Measurements from ENCODE around the gene C11orf71.

C11orf71 gene

GRCh38 chr11:114400216-114400914 is at the start of gene C11orf71, which contains the start of gene RBM7:
Gene C11orf71, minus strand, starts transcription at chr11:114400511. Its CDS starts 180 bp downstream, at chr11:114400331.
Gene RBM7, plus strand, starts transcription at chr11:114400666. Its CDS starts 6 bp downstream, at chr11:114400672.
- H3K36me3 Mint-ChIP-seq: peaks cover 18% of the 10 kb centered on the region
- H3K27ac Mint-ChIP-seq: peak within 1 kb of the TSS; percentile 99
- H3K9me3 Mint-ChIP-seq: no peaks in the 10 kb centered on the region
- peak within 1 kb of the TSS; percentile 97 for H3K4me3 Mint-ChIP-seq
- H3K27me3 Mint-ChIP-seq: no peaks in the 10 kb centered on the region
- peaks cover 69% of the 10 kb centered on the region for H3K4me1 Mint-ChIP-seq

- peaks cover 15% of the 10 kb centered on the region for H3K4me1 Mint-ChIP-seq
Observed at GRCh38 chr11:114449845-114450244, 49.5 kb upstream of the C11orf71 start.

GRCh38 chr11:114448749-114449482 is 48.6 kb upstream of the C11orf71 start:
- peaks cover 16% of the 10 kb centered on the region for H3K36me3 Mint-ChIP-seq

More at GRCh38 chr11:114449845-114450244, 49.5 kb upstream of the C11orf71 start:
- Mint-ChIP-seq H3K27ac (no peak overlapping the region), H3K27me3 (no peaks in the 10 kb centered on the region), H3K4me3 (no peak overlapping the region), H3K36me3 (peaks cover 18% of the 10 kb centered on the region), H3K9me3 (no peaks in the 10 kb centered on the region)

GRCh38 chr11:114447892-114448291 is 47.6 kb upstream of the C11orf71 start:
- H3K4me3 Mint-ChIP-seq: no peak overlapping the region
- no peak overlapping the region for H3K27ac Mint-ChIP-seq
- H3K4me1 Mint-ChIP-seq: peaks cover 15% of the 10 kb centered on the region
- peaks cover 15% of the 10 kb centered on the region for H3K36me3 Mint-ChIP-seq
- H3K27me3 Mint-ChIP-seq: no peaks in the 10 kb centered on the region
- H3K9me3 Mint-ChIP-seq: no peaks in the 10 kb centered on the region

More at GRCh38 chr11:114448749-114449482, 48.6 kb upstream of the C11orf71 start:
- Mint-ChIP-seq H3K27ac (no peak overlapping the region), H3K27me3 (no peaks in the 10 kb centered on the region), H3K4me1 (peaks cover 15% of the 10 kb centered on the region), H3K9me3 (no peaks in the 10 kb centered on the region), H3K4me3 (no peak overlapping the region)

GRCh38 chr11:114447444-114447843 is 47.1 kb upstream of the C11orf71 start:
- no peaks in the 10 kb centered on the region for H3K9me3 Mint-ChIP-seq
- peaks cover 15% of the 10 kb centered on the region for H3K36me3 Mint-ChIP-seq
- no peak overlapping the region for H3K4me3 Mint-ChIP-seq
- H3K27me3 Mint-ChIP-seq: no peaks in the 10 kb centered on the region
- no peak overlapping the region for H3K27ac Mint-ChIP-seq
- H3K4me1 Mint-ChIP-seq: peaks cover 16% of the 10 kb centered on the region

GRCh38 chr11:114442536-114442935 is 42.2 kb upstream of the C11orf71 start:
- Mint-ChIP-seq H3K27me3 (no peaks in the 10 kb centered on the region), H3K36me3 (peaks cover 10% of the 10 kb centered on the region), H3K27ac (no peak overlapping the region), H3K4me1 (peaks cover 47% of the 10 kb centered on the region), H3K9me3 (no peaks in the 10 kb centered on the region), H3K4me3 (no peak overlapping the region)

- Mint-ChIP-seq H3K4me3 (peak overlapping the region; percentile 73), H3K9me3 (no peaks in the 10 kb centered on the region), H3K27me3 (no peaks in the 10 kb centered on the region), H3K4me1 (peaks cover 43% of the 10 kb centered on the region), H3K27ac (no peak overlapping the region), H3K36me3 (peaks cover 8% of the 10 kb centered on the region)
Observed at GRCh38 chr11:114441921-114442320, 41.6 kb upstream of the C11orf71 start.

- Mint-ChIP-seq H3K27me3 (no peaks in the 10 kb centered on the region), H3K4me3 (peak overlapping the region; percentile 73), H3K9me3 (no peaks in the 10 kb centered on the region), H3K27ac (no peak overlapping the region), H3K36me3 (peaks cover 3% of the 10 kb centered on the region), H3K4me1 (peaks cover 37% of the 10 kb centered on the region)
Observed at GRCh38 chr11:114440971-114441763, 40.9 kb upstream of the C11orf71 start.

- H3K4me1 Mint-ChIP-seq: peaks cover 33% of the 10 kb centered on the region
- peak overlapping the region; percentile 93 for H3K27ac Mint-ChIP-seq
- H3K4me3 Mint-ChIP-seq: peak overlapping the region; percentile 99
- H3K36me3 Mint-ChIP-seq: no peaks in the 10 kb centered on the region
- no peaks in the 10 kb centered on the region for H3K9me3 Mint-ChIP-seq
- H3K27me3 Mint-ChIP-seq: no peaks in the 10 kb centered on the region
Observed at GRCh38 chr11:114440121-114440860, 40.0 kb upstream of the C11orf71 start.

- H3K4me1 Mint-ChIP-seq: peaks cover 33% of the 10 kb centered on the region
- peak within 1 kb of the TSS; percentile 93 for H3K27ac Mint-ChIP-seq
- peak within 1 kb of the TSS; percentile 99 for H3K4me3 Mint-ChIP-seq
- no peaks in the 10 kb centered on the region for H3K27me3 Mint-ChIP-seq
- H3K9me3 Mint-ChIP-seq: no peaks in the 10 kb centered on the region
- H3K36me3 Mint-ChIP-seq: no peaks in the 10 kb centered on the region
Observed at GRCh38 chr11:114439229-114440120, 39.2 kb upstream of the C11orf71 start, which contains the start of gene REXO2. Gene REXO2, plus strand, starts transcription at chr11:114439467. Its CDS starts 62 bp downstream, at chr11:114439529.

GRCh38 chr11:114438303-114438702 is 38.0 kb upstream of the C11orf71 start:
- Mint-ChIP-seq H3K36me3 (no peaks in the 10 kb centered on the region), H3K4me3 (no peak overlapping the region), H3K27me3 (no peaks in the 10 kb centered on the region), H3K9me3 (no peaks in the 10 kb centered on the region), H3K4me1 (peaks cover 33% of the 10 kb centered on the region), H3K27ac (no peak overlapping the region)

- H3K27me3 Mint-ChIP-seq: no peaks in the 10 kb centered on the region
- H3K4me3 Mint-ChIP-seq: no peak overlapping the region
- H3K27ac Mint-ChIP-seq: no peak overlapping the region
- no peaks in the 10 kb centered on the region for H3K9me3 Mint-ChIP-seq
- H3K4me1 Mint-ChIP-seq: no peaks in the 10 kb centered on the region
- no peaks in the 10 kb centered on the region for H3K36me3 Mint-ChIP-seq
Observed at GRCh38 chr11:114433376-114433775, 33.1 kb upstream of the C11orf71 start.

- no peaks in the 10 kb centered on the region for H3K27me3 Mint-ChIP-seq
- no peaks in the 10 kb centered on the region for H3K9me3 Mint-ChIP-seq
- H3K4me1 Mint-ChIP-seq: no peaks in the 10 kb centered on the region
- H3K4me3 Mint-ChIP-seq: no peak overlapping the region
- no peaks in the 10 kb centered on the region for H3K36me3 Mint-ChIP-seq
- no peak overlapping the region for H3K27ac Mint-ChIP-seq
Observed at GRCh38 chr11:114432893-114433292, 32.6 kb upstream of the C11orf71 start.

- H3K36me3 Mint-ChIP-seq: no peaks in the 10 kb centered on the region
- H3K4me3 Mint-ChIP-seq: no peak overlapping the region
- no peak overlapping the region for H3K27ac Mint-ChIP-seq
- H3K4me1 Mint-ChIP-seq: no peaks in the 10 kb centered on the region
- H3K27me3 Mint-ChIP-seq: no peaks in the 10 kb centered on the region
- H3K9me3 Mint-ChIP-seq: no peaks in the 10 kb centered on the region
Observed at GRCh38 chr11:114430290-114430689, 30.0 kb upstream of the C11orf71 start.
